Activated CD8-positive, alpha-beta memory T cell treated with anti-CD3 and anti-CD28 coated beads for 36 hours (primary cell): Measurements from ENCODE around the gene ZNF185. TPM values are rescaled to one million over a fixed set of nuclear protein-coding genes. Genes with fewer than 3 reads are reported as not detected.

Source experiments
- CTCF ChIA-PET: fragments of 350-600 bp; sonication (Branson Sonifier 250); formaldehyde crosslinking; loops from one replicate; lab custom pipeline; 2021; ENCODE audit warnings: antibody characterized with exemption; lab: Charles Lee
- POLR2A ChIA-PET: fragments of 350-600 bp; sonication (Branson Sonifier 250); formaldehyde crosslinking; loops from one replicate; lab custom pipeline; 2021; ENCODE audit warnings: antibody characterized with exemption; lab: Charles Lee
- total RNA-seq, 2 experiments: library from RNA; stranded (reverse); gene quantifications; one replicate each; pipeline ENCODE4 v1.2.3, GENCODE V29; 2021

The ZNF185 gene
- total RNA-seq, 2 experiments from 2014 or later: 0.75 to 0.95 TPM

GRCh38 chrX:152941328-152942076 lies 43.6 kb downstream of the ZNF185 start:
- CTCF ChIA-PET: interaction anchor here (1.1 to 1.5 kb wide), 6 partner anchors 9 to 727 kb away, joined by 3 to 6 read pairs (median 4); no protein-coding TSS in a partner anchor
- POLR2A ChIA-PET: interaction anchor here (0.7 kb wide), 1 partner anchor 57 kb away, joined by 3 read pairs; no protein-coding TSS in a partner anchor

GRCh38 chrX:152942077-152942442 lies 44.2 kb downstream of the ZNF185 start:
- POLR2A ChIA-PET: interaction anchor here (0.7 kb wide), 1 partner anchor 58 kb away, joined by 3 read pairs; no protein-coding TSS in a partner anchor
- CTCF ChIA-PET: interaction anchor here (1.1 to 1.5 kb wide), 6 partner anchors 9 to 726 kb away, joined by 3 to 6 read pairs (median 4); no protein-coding TSS in a partner anchor

DNA sequence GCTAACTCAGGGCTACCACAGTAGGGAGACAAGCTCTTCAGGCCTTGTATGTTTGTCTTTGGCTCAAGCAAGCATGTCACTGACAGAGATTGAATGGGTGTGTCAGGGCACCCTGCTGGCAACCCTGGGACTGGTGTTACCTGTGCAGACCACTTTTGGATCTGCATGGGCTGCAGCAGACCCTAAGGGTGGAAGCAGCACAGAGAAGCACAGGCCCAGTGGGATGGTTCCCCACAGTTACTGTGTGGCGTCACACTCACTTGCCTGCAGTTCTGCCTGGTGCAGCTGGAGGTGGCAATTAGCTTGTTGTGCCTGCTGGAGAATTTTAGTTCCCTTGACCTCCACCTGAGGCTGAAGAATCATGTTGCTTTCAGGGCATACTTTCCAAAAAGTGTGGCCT lies 46.0 kb downstream of the ZNF185 start:
- POLR2A ChIA-PET: no interaction called here

GRCh38 chrX:152945021-152945979 lies 47.4 kb downstream of the ZNF185 start:
- ChIA-PET CTCF (no interaction called here), POLR2A (no interaction called here)

More for the DNA sequence above, 46.0 kb downstream of the ZNF185 start:
- CTCF ChIA-PET: interaction anchor here (2.0 kb wide), 1 partner anchor 14 kb away, joined by 6 read pairs; no protein-coding TSS in a partner anchor

DNA sequence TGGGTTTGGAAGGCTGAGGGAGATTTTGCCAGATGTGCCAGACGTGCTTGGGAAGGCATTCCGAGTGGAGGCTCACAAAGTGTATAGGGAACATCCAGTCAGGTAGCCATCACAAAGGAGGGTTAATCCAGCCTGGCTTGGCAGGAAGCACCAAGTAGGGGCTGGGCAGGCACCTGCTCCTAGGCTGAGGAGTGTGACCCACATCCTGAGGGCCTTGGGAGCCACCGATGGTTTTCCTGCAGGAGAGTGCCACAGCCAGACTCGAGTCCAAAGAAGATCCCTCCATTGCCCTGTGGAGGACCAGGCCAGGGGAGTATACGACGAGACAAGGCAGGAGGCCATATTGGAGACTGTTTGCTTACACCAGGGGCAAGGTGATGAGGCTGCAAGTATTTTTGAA lies 48.8 kb downstream of the ZNF185 start:
- ChIA-PET CTCF (no interaction called here), POLR2A (no interaction called here)

Other genes starting within 250 kb of the ZNF185 start
- gene MAGEA3, start 199.3 kb upstream of the ZNF185 start, total RNA-seq: not detected
- gene CSAG2, start 188.8 kb upstream of the ZNF185 start, total RNA-seq: not detected
- not detected for gene MAGEA2B, start 183.4 kb upstream of the ZNF185 start, total RNA-seq
- gene CSAG1, start 164.3 kb upstream of the ZNF185 start, total RNA-seq: not detected
- gene MAGEA12, start 164.3 kb upstream of the ZNF185 start, total RNA-seq: not detected
- not detected for gene MAGEA2, start 144.2 kb upstream of the ZNF185 start, total RNA-seq
- gene CSAG3, start 138.8 kb upstream of the ZNF185 start, total RNA-seq: not detected
- not detected for gene MAGEA6, start 128.4 kb upstream of the ZNF185 start, total RNA-seq
- gene CETN2, start 67.3 kb upstream of the ZNF185 start, total RNA-seq: 10 to 100 TPM; 12.3 to 12.9 TPM
- 10 to 100 TPM; 22.9 to 23.6 TPM for gene NSDHL, start 67.0 kb upstream of the ZNF185 start, total RNA-seq
- gene PNMA5, start 96.0 kb downstream of the ZNF185 start, total RNA-seq: not detected
- under 1 TPM; 0.80 to 0.91 TPM for gene PNMA3, start 158.4 kb downstream of the ZNF185 start, total RNA-seq
- 1 to 10 TPM; 1.2 to 1.6 TPM for gene PNMA6A, start 174.4 kb downstream of the ZNF185 start, total RNA-seq